NCI-H1092 (cell line): ENCODE results near the gene ADGRL3.

Source experiments
- DNase-seq: peaks from one replicate; lab custom pipeline; 2025; lab: John Stamatoyannopoulos, UW

Gene ADGRL3

GRCh38 chr4:61427099-61427817 is 227.1 kb downstream of the ADGRL3 start:
- no peak for DNase-seq

GRCh38 chr4:61427818-61428495 is 227.8 kb downstream of the ADGRL3 start:
- no peak for DNase-seq

DNA sequence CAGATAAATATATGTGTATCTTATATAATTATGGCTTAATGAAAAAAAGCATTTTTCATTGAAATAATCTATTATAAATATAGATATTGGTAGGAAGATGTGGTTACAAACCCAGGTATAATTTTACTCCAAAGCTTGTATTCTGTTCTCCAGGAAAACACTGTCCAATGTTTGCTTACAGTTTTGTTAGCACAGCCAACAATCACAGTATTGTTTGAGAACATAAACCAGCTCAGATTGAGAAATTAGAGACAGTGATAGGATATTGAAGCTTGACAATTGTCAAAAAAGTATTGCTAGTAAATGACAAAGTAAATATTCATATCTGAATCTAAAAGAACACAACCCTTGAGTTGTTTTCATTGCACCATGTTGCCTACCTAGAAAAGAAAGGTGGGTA is 228.8 kb downstream of the ADGRL3 start:
- DNase-seq: no peak

DNA sequence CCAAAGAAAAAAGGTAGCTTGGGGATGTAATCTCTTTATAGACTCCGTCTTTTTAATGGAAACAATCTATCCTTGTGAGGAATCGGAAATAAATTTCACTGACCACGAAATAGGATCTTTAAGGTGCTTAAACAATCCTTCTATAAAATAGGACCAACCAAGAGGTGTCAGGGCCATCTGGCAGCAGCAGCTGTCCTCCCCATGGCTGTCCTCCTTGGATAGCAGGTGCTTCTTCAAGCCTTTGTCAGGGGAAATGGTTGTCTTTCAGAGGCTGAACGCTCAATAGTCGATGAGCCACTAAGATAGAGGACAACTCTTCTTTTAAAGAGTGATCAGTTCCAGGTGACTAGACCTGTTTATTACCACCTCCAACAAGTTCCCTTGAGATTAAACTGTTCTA is 231.0 kb downstream of the ADGRL3 start:
- DNase-seq: no peak

GRCh38 chr4:61437923-61438322 is 237.8 kb downstream of the ADGRL3 start:
- DNase-seq: no peak

DNA sequence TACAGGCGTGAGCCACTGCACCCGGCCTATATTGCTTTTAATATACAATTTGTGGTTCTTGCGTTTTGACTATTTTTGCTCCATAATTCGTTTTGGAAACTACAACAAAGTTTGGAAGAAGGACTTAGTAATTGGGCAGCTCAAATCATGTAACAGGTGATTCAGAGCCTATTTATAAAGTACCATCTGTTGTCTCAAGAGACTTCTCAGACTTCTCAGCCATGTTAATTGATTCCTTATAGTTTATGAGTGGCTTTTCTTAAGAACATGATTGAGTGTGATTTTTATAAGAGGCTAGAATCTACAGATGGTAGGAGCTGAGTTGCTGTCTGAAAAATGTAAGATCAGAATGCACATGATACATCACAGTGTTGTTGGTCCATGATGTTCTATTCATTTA is 240.2 kb downstream of the ADGRL3 start:
- no peak for DNase-seq

GRCh38 chr4:61442936-61443335 is 242.8 kb downstream of the ADGRL3 start:
- DNase-seq: no peak

DNA sequence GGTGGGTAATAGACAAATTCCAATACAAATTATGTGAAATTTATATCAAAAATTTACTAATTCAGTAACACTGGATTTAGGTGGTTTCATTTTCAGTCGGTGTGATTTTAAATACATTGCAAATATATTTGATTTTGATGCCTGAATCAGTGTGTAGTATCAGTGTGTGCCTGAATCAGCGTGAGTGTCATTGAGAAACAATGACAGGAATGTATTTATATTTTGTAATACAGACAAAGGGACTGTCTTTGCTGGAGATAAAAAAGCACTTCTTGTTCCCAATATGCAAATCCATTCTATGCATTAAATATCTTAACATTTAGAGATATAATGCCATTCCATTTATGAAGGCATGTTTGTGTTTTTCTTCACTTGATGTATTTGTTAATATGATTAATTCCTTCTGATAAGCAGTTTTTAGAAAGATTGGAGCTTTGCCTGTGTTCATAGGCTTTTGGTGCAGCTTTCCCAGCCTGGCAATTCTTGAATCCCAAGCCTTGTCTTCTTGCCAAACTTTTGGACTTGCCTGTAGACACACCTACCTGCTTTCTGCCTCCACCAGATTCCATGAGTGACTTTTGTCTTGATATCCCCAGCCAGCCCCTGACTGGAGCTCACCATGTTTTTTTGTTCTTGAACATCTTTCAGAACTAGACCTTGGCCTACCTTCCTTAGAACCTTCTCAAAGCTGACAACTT is 243.8 kb downstream of the ADGRL3 start:
- no peak for DNase-seq

GRCh38 chr4:61445374-61446063 is 245.4 kb downstream of the ADGRL3 start:
- no peak for DNase-seq

GRCh38 chr4:61446941-61447340 is 246.8 kb downstream of the ADGRL3 start:
- DNase-seq: no peak

GRCh38 chr4:61447918-61448317 is 247.8 kb downstream of the ADGRL3 start:
- no peak for DNase-seq

DNA sequence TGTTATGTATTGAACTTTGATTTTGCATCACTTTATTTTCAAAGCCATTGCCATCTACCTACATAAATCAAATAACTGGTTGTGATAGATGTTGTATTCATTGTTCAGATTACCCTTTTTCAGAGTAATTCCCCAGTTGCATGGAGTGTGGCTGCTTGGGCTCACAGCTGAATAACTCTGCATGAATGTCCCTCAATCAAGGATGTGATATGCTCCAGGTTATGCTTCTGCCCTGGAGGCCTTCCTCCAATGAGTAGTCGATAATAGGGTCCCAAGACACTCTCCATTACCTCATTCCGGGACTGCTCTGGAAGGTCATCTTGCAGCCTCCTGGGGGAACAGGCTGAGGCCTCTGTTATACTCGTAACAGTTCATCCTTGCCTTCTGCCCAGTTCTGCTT is 251.8 kb downstream of the ADGRL3 start:
- no peak for DNase-seq

- no peak for DNase-seq
These were observed 261.8 kb downstream of the ADGRL3 start for GRCh38 chr4:61461956-61462355.

DNA sequence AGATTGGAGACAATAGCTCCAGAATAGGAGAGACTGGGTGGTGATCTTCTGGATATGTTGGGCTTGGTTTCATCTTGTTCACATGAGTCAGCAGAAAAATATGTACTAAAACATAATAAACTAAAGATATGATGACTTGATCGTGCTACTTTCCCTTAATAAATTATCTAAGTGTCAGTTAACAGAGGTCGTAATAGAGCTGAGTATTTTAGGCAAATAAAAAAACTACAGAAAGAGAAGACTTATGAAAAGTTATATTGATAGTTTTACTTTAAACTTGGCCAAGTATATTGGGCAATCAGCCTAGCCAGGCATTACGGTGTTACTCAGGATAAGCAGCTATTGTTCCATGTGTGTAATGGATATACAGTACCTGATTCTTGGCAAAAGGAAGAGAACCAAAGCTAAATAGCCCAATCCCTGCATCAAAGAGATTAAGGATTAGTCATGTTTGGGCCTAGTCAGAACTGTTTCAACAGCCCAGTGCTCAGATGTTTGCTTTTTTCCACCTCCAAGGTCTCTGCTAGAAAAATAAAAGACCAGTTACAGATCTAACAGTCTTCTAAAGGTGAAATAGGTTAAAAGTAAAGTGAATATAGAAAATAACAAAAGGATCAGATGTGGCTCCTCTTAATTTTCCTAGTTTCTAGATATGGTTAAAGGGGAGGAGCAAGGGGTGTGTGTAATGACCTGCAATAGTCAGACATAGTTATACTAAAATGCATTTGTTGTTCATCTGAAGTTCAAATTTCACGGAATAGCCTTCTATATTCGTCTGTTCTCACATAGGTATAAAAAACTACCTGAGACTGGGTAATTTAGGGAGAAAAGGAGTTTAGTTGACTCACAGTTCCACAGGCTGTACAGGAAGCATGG is 262.6 kb downstream of the ADGRL3 start:
- DNase-seq: no peak

DNA sequence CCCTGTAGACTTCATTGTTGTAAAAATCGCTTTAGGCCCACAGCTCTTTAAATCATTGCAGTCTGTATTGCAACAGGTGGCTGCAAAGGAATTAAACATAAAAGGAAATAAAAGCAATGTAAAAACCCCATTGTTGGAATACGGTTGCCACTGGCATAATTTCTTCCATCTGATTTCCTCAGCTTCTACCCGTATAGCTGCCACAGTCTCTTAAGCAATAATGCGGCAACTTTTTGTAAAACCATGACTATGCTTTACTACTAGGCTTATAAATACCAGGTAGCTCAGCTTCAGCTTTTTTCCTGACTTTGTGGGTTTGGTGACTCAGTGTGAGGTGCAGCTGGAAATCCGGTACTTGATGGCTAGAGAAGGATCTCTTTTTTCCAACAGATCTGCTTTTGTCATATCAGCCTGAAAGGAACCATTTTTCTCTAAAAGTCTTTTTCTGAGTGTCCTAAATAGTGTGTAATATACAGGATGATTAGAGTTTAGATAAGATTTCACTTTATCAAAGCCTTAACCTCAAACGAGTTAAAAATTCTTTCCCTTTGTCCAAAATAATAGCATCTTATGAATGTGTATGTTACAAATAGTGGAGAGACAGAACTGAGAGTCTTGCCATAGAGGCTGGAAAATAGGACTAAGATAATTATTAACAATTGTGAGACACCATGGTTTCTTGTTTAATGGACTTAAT is 268.0 kb downstream of the ADGRL3 start:
- no peak for DNase-seq

DNA sequence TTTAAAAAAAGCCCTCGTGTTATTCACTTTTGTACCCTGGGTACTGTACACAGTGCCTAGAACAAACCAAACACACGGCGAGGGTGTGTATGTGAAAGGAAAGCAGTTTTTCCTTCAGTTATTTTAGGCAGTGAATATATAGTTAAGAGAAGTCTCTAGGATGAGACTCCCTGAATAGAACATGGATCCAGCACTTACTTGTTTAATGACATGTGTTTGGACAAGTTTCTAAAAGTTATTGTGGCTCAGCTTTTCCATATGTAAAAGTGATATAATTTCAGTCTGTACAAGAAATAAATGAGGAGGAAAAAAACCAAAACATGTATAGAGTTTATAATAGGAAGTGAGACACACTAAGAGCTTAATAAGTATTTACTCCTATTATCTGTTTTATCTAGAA is 273.2 kb downstream of the ADGRL3 start:
- DNase-seq: no peak

- DNase-seq: no peak
These were observed 278.2 kb downstream of the ADGRL3 start for GRCh38 chr4:61478340-61478739.

DNA sequence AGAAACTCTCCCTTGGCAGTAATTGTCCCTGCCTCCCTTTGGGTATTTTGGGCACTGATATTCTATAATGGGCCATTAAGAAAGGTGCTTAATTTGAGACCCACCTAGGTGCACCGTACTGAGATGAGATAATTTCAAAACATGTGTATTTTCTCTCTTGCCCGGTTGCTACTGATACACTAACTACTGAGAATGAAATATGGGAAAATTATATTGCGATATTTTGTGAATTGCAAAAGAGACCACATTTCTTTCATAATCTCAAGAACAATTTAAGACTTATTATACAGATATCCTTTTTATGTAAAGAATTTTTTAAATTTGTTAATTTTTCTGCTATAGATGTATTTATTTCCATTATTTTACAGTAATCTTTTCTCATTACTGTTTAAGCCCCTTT is 284.9 kb downstream of the ADGRL3 start:
- DNase-seq: no peak

DNA sequence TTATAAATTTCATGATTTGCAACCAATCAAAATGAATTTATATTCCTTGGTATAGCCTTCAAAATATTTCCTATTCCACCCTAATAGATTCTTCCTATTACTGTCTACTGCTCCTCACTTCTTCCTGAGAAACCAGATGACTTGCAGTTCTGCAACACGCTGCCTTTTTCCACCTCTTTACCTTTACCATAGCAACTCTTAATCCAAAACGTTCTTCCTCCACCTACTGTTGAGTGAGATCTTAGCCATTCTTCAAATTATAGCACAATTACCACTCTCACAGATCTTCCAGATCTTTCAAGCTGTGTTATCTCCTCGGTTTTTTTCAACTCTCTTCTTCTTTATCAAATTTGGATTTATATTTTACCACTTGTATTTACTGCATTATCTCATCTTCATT is 289.8 kb downstream of the ADGRL3 start:
- DNase-seq: no peak

DNA sequence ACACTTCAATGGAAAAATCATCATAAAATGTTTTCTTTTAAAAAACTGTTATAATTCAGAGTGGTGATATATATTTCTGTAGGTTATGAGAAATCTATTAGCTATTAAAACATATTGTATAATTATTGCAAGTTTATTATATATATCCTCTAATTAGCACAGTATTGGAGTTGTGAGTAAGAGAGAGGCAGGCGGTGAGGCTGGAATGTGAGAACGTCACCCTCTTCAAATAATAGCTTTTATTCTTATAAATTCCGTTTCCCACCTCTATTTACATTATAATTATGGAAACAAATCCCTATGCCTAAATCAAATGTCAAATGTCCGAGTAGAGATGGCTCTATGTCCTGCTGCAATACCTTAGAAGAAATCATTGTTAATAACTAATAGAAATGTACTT is 292.9 kb downstream of the ADGRL3 start:
- no peak for DNase-seq

- no peak for DNase-seq
These were observed 293.3 kb downstream of the ADGRL3 start for GRCh38 chr4:61493470-61493869.
